ENCODE data around the gene FOXN1.

The FOXN1 gene

DNA sequence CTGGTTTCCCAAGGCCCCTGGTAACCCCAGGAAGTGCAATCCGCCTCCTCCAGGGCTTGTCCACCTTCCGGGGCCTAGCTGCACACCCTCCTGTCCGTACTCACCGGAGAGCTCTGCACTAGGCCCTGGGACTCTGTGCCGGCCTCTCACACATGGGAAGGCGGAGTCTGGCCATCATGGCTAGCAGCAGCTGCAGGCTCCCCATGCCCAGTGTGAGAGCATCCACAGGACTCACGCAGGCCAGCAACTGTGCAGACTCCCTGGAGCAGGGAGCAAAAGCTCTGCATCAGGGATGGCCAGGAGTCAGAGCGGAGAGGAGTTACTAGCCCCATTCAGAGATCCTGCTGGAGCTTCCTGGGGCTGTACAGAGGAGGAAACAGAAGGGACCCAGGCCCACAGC is 20.2 kb downstream of the FOXN1 start:
- DNase-seq (ENCODE audit: low spot score), result no peak

DNA sequence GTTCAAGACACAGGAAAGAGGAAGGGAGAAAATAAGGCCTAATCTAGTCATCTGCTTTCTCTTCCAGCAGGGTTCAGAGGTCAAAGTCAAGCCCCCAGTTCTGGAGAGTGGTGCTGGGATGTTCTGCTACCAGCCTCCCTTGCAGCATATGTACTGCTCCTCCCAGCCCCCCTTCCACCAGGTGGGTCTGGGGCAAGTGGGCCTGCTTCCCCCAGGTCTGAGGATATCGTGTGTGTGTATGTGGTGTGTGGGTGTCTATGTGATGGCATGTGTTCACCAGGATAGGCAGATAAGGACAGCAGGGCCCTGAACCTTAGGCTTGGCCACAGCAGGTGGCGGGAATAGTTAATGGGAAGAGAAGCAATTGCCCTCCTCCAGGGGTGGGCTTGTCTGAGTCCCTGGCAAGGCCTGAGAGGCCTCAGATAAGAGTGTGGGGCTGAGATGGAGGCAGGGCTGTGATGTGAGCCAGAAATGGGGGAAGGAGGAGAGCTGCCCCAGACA is 21.1 kb downstream of the FOXN1 start:
- no peak for DNase-seq (ENCODE audit: low spot score)

GRCh38 chr17:28527859-28528258 is 21.7 kb downstream of the FOXN1 start:
- DNase-seq (ENCODE audit: low spot score), result no peak

GRCh38 chr17:28528327-28529012 is 22.3 kb downstream of the FOXN1 start:
- DNase-seq (ENCODE audit: low spot score), result no peak

GRCh38 chr17:28529013-28529400 is 22.9 kb downstream of the FOXN1 start:
- no peak for DNase-seq (ENCODE audit: low spot score)

DNA sequence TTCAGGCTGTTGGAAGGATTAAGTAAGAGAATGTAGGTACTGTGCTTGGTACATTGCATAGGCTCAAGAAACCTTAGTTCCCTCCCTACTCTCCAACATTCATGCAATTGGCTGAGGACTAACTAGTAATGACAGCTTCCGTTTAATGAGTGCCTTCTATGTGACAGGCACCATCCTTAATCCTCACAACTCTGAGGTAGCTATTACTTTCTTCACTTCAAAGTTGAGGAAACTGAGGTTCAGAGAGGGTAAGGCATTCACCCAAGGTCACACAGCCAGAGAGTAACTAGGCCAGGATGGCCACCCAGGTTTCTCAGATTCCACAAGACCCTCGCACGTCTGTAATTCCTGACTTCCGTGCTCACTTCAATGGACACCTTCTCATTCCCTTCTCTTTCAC is 24.1 kb downstream of the FOXN1 start:
- no peak for DNase-seq (ENCODE audit: low spot score)

GRCh38 chr17:28530926-28531325 is 24.8 kb downstream of the FOXN1 start:
- no peak for DNase-seq (ENCODE audit: low spot score)

DNA sequence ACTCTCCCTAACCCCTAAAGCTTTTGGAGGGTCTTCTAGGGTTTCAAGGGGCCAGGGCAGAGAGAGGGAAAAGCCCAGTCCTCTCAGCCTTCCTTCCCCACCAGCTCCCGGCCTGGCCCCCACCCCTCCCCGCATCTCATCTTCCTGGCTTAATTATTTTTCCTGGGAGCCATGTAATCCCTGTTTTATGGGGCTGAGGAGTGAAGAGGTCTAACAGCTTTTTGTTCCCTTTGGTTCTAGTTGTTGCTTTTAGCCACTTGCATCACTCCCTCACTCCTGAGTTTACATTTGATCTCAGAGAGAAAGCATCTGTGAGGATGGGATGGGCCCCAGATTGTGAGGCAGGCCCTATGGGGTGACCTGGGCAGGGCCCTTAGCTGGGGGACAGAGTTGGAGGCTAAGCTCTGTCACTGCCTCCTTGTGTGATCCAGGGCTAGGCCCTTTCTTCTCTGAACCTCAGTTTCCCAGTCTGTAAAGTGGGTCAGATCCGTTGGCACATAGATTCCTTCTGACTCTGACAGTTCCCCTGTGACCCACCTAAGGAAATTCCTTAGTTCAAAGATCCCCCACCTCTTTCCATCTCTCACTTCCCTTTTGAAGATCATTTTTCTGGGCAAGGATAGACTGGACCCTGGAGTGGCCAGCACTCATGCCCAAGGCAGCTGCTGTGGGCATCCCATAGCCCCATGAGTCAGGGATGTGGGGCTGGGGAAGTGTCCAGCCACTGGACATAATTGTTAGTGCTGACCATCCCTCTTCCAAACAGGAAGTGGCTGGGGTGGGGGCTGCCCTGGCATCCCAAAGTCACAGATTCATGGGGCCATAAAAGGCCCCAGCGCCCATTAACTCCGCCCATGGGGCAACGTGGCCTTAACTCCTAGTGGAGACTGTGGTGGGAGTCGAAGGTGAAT is 26.2 kb downstream of the FOXN1 start:
- DNase-seq (ENCODE audit: low spot score), result no peak

DNA sequence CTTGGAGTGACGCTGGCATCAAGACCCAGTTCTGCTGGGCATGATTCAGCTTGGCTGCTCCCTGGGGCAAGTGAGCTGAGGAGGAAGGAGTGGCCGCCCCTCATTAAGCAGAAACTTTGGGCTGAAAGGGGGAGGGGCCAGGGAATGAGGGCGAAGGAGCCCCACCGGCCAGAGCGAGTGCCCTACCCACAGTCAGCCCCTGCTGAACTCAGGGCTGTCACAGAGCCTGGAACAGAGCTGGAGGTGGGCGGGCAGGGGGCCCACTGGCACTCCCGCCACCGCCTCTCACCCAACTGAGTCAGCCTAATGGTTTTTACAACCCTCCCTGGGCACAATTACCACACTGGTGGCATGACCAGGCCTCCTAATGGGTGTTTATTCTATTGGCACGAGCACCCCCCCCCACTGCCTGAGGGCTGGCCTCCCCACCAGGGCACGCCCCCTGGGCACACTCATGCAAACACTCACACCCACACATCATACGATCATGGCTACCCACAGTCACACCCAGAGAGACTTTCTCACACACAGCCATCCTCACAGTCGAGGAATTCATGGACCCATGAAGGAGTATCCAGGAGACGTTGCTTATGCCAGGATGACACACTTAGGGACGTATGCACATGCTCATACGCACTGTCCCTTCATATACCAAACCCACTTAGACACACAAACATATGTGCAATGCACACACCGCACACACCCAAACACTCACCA is 27.1 kb downstream of the FOXN1 start:
- DNase-seq (ENCODE audit: low spot score), result no peak

- DNase-seq (ENCODE audit: low spot score), result no peak
These were observed 28.7 kb downstream of the FOXN1 start for GRCh38 chr17:28534740-28535375.

GRCh38 chr17:28536532-28537218 is 30.5 kb downstream of the FOXN1 start:
- no peak for DNase-seq (ENCODE audit: low spot score)

DNA sequence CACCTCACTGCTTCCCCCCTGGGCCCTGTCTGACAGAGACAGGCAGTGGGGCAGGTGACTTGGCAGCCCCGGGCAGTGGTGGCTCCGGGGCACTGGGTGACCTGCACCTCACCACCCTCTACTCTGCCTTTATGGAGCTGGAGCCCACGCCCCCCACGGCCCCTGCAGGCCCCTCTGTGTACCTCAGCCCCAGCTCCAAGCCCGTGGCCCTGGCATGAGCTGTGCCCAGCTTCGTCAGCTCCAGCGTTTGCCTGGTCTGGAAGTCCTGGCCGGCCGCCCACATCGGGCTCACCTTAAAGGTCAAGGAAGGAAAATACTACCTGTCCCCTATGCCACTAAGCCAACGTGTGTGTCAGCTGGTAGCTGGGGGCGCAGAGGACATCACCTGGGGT is 31.1 kb downstream of the FOXN1 start:
- no peak for DNase-seq (ENCODE audit: low spot score)

GRCh38 chr17:28538296-28538895 is 32.2 kb downstream of the FOXN1 start:
- DNase-seq (ENCODE audit: low spot score), result no peak

- no peak for DNase-seq (ENCODE audit: low spot score)
These were observed 34.1 kb downstream of the FOXN1 start for GRCh38 chr17:28540231-28540630.

GRCh38 chr17:28541439-28541838 is 35.3 kb downstream of the FOXN1 start:
- DNase-seq (ENCODE audit: low spot score), result no peak

- DNase-seq (ENCODE audit: low spot score), result no peak
These were observed 38.4 kb downstream of the FOXN1 start for GRCh38 chr17:28544402-28545140.

GRCh38 chr17:28545141-28545503 is 39.0 kb downstream of the FOXN1 start:
- no peak for DNase-seq (ENCODE audit: low spot score)

DNA sequence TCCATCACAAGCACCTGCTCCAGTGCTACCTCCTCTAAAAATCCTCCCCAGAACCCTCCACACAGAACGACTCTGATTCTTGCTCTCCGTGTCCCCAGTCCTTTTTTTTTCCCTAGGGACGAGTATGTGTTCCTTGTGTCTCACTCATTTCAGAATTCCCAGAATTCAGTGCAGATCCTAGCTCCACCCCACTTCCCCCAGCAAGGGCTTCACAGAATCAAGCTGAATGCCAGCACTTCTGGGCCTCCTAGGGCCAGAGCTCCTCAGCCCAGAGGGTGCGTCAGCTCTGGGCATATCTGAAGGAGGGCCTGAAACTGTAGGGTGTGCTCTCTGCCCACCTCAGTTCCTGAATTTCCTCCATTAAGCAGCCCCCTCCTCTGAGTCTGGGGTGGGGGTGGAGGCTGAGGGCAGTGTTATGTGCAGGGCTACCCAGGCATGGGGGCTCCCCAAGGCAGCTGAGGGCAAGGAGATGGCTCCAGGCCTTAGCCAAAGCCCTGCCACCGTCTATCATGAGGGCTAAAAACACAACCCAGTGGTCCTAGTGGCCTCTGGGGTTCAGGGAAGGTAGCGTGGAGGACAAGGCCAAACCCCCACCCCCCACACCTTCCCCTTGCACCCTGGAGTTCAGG is 39.8 kb downstream of the FOXN1 start:
- DNase-seq (ENCODE audit: low spot score), result no peak

DNA sequence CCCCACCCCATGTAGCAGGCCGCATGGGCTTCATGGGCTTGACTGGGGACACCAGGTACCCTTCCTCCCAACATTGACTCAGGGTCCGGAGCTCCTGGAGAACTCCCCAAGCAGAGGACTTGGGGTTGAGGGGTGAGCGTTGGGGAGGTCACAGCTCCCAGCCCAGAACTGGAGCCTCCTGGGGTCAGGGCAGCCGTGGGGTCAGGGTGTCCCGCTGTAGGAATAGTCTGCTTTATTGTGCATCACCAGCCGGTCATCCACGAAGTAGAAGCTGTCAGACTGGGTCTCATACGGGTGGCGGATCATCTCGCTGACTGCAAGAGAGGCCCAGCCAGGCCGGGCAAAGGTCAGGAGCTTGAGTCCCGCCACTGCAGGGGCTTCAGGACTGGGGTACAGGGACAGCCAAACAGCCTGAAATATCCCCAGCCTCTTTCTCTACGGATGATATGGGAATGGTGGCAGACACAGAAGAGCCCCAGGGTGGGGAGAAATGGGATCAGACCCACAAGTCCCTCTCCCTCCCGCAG is 41.0 kb downstream of the FOXN1 start:
- DNase-seq (ENCODE audit: low spot score), result no peak

All from Ammon's horn (tissue), 1 donor.